HepG2 (cell line): ENCODE measurements around the gene RARS2. TPM values are rescaled to one million over a fixed set of nuclear protein-coding genes. Genes with fewer than 3 reads are reported as not detected.

Source experiments
- CBX1 ChIP-seq: IDR thresholded peaks from one replicate; pipeline ENCODE4 v1.6.1; 2016; ENCODE audit warnings: antibody characterized with exemption, low read depth
- CENPX ChIP-seq: sonication (generic); formaldehyde crosslinking; IDR thresholded peaks from 2 replicates; pipeline ENCODE4 v1.9.0; 2021; ENCODE audit warnings: mild to moderate bottlenecking, missing genetic modification reagents, moderate library complexity
- CREB1 ChIP-seq, 2 experiments: fragments of 450-650 bp in 1 of 2; IDR thresholded peaks; 2 replicates each; pipeline ENCODE4 v1.6.1; 2016 to 2017; ENCODE audit warnings: control low read depth in 1 of 2, mild to moderate bottlenecking in 1 of 2, missing compliant biosample characterization in 1 of 2, missing genetic modification characterization in 1 of 2
- FOXO4 ChIP-seq: sonication (generic); formaldehyde crosslinking; conservative IDR thresholded peaks from 2 replicates; pipeline ENCODE4 v1.8.1; 2023; ENCODE audit warnings: missing genetic modification reagents
- GABPA ChIP-seq, 2 experiments: IDR thresholded peaks; 2 replicates each; pipeline ENCODE4 v1.6.1; 2011 to 2016; ENCODE audit warnings: low read depth in 2 of 2, low read length in 1 of 2, missing biosample characterization in 1 of 2, missing genetic modification characterization in 1 of 2
- GATAD1 ChIP-seq: IDR thresholded peaks from 2 replicates; pipeline ENCODE4 v1.6.1; 2016; ENCODE audit warnings: missing genetic modification reagents, missing compliant biosample characterization
- HOXA5 ChIP-seq: sonication (generic); formaldehyde crosslinking; IDR thresholded peaks from 2 replicates; pipeline ENCODE4 v1.4.0; 2020; ENCODE audit warnings: missing genetic modification reagents
- KLF6 ChIP-seq: IDR thresholded peaks from 2 replicates; pipeline ENCODE4 v1.8.0; 2016; ENCODE audit warnings: missing biosample characterization, missing genetic modification reagents
- KMT2B ChIP-seq: IDR thresholded peaks from 2 replicates; pipeline ENCODE4 v1.6.1; 2016; ENCODE audit warnings: missing genetic modification reagents, missing compliant biosample characterization
- MAFK ChIP-seq, 2 experiments: IDR thresholded peaks in 1 of 2; conservative IDR thresholded peaks in 1 of 2; 2 replicates each; pipeline ENCODE4 v1.6.1; 2011; ENCODE audit warnings: improper control_type of control experiment in 2 of 2, low read length in 2 of 2
- MEF2D ChIP-seq: sonication (generic); formaldehyde crosslinking; IDR thresholded peaks from 2 replicates; pipeline ENCODE4 v1.5.1; 2020; ENCODE audit warnings: mild to moderate bottlenecking, missing genetic modification reagents
- MIER2 ChIP-seq: IDR thresholded peaks from 2 replicates; pipeline ENCODE4 v1.6.1; 2016; ENCODE audit warnings: missing biosample characterization, missing genetic modification reagents
- MLX ChIP-seq: IDR thresholded peaks from 2 replicates; pipeline ENCODE4 v1.6.1; 2016
- NAIF1 ChIP-seq: sonication (generic); formaldehyde crosslinking; IDR thresholded peaks from 2 replicates; pipeline ENCODE4 v1.5.0; 2020; ENCODE audit warnings: mild to moderate bottlenecking, missing genetic modification reagents, borderline replicate concordance
- NFRKB ChIP-seq: fragments of 450-650 bp; IDR thresholded peaks from 2 replicates; pipeline ENCODE4 v1.6.1; 2017
- NFYC ChIP-seq: IDR thresholded peaks from 2 replicates; pipeline ENCODE4 v1.6.1; 2016; ENCODE audit warnings: missing genetic modification reagents, missing compliant biosample characterization
- NR2C2 ChIP-seq: sonication (generic); formaldehyde crosslinking; IDR thresholded peaks from 2 replicates; pipeline ENCODE4 v1.4.0; 2020; ENCODE audit warnings: missing genetic modification reagents, mild to moderate bottlenecking, moderate library complexity, borderline replicate concordance
- RBM39 ChIP-seq: fragments of 200-400 bp; formaldehyde crosslinking; IDR thresholded peaks from one replicate; pipeline ENCODE4 v1.6.1; 2018; ENCODE audit warnings: antibody characterized with exemption, mild to moderate bottlenecking, low read depth, low read length; ENCODE audit not compliant: poor library complexity, severe bottlenecking
- RFXAP ChIP-seq: sonication (generic); formaldehyde crosslinking; IDR thresholded peaks from 2 replicates; pipeline ENCODE4 v1.4.0; 2020; ENCODE audit warnings: missing genetic modification reagents, borderline replicate concordance
- SKI ChIP-seq: fragments of 450-650 bp; IDR thresholded peaks from one replicate; pipeline ENCODE4 v1.6.1; 2018; ENCODE audit warnings: mild to moderate bottlenecking; ENCODE audit not compliant: partially characterized antibody
- SYNCRIP ChIP-seq: fragments of 200-400 bp; formaldehyde crosslinking; IDR thresholded peaks from 2 replicates; pipeline ENCODE4 v1.6.1; 2018; ENCODE audit warnings: mild to moderate bottlenecking, low read depth, low read length; ENCODE audit not compliant: insufficient read depth
- TRAFD1 ChIP-seq: sonication (generic); formaldehyde crosslinking; IDR thresholded peaks from 2 replicates; pipeline ENCODE4 v1.5.1; 2020; ENCODE audit warnings: missing genetic modification reagents, mild to moderate bottlenecking, borderline replicate concordance
- ZNF280D ChIP-seq: sonication (generic); formaldehyde crosslinking; IDR thresholded peaks from 2 replicates; pipeline ENCODE4 v1.5.1; 2020; ENCODE audit warnings: mild to moderate bottlenecking, missing genetic modification reagents
- ZNF777 ChIP-seq: sonication (generic); formaldehyde crosslinking; IDR thresholded peaks from 2 replicates; pipeline ENCODE4 v1.4.0; 2020; ENCODE audit warnings: missing genetic modification reagents
- polyA plus RNA-seq, 8 experiments: library from polyadenylated mRNA; depleted of rRNA in 3 of 8; stranded (reverse) in 7 of 8; unstranded in 1 of 8; fragments of >200 nt; fragmentation: Illumina TruSeq in 4 of 8; extraction: Trizol in 4 of 8; gene quantifications; 2 replicates each; pipeline versions ENCODE4 v1.2.1 to v1.2.3, GENCODE V29; 2011 to 2016; ENCODE audit warnings: low read depth in 4 of 8, missing spikeins in 1 of 8, mixed read lengths in 1 of 8; ENCODE audit not compliant: insufficient read depth in 1 of 8
- total RNA-seq, 5 experiments: library from RNA; depleted of rRNA; stranded (reverse); fragments of >200 nt; fragmentation: Illumina TruSeq; extraction: Trizol; gene quantifications; 2 replicates each; pipeline ENCODE4 v1.2.3, GENCODE V29; 2016; ENCODE audit warnings: low read depth in 1 of 5

The RARS2 gene
- total and polyA plus RNA-seq, 2 of the 13 experiments (the other 11 are each of a cell fraction or from before 2014, with no cell fraction given) = 23.4 to 80.1 TPM

GRCh38 chr6:87589693-87590416, at the start of gene RARS2, which contains the start of gene ORC3 (continued):
- TF ChIP-seq FOXO4 (0 out of 2 replicates have a peak, but pooled peaks have one; percentile 54), NR2C2 (CRISPR knock-in tag) (peak; percentile 99), KLF6 (CRISPR knock-in tag) (peak; percentile 87), GABPA (IDR thresholded peaks at IDR 0.05; ENCODE audit: low read depth, low read length) (peak; percentile 95), GABPA (CRISPR knock-in tag; IDR thresholded peaks at IDR 0.05; ENCODE audit: low read depth) (peak; percentile 99), ZNF777 (CRISPR knock-in tag) (0 out of 2 replicates have a peak, but pooled peaks have one; percentile 37), NAIF1 (CRISPR knock-in tag) (peak; percentile 77), GATAD1 (peak; percentile 96), MLX (CRISPR knock-in tag) (peak; percentile 57), NFRKB (no peak), SKI (peak; percentile 11), SYNCRIP (no peak), RFXAP (CRISPR knock-in tag) (peak; percentile 86; the same call in 1 of the 2 replicates), MAFK (conservative IDR thresholded peaks at IDR 0.05 in 1 of 2, IDR thresholded peaks at IDR 0.05 in 1 of 2; ENCODE audit: low read length in 2 of 2) (peak in 1 of 2 experiments; percentile 14; a peak in 1 of 4 replicates), NFYC (CRISPR knock-in tag) (peak; percentile 98), MIER2 (CRISPR knock-in tag) (peak; percentile 19; the same call in 1 of the 2 replicates), HOXA5 (peak; percentile 84), RBM39 (peak; percentile 81), CENPX (CRISPR knock-in tag) (no peak), KMT2B (CRISPR knock-in tag) (peak; percentile 98), TRAFD1 (CRISPR knock-in tag) (no peak), MEF2D (CRISPR knock-in tag) (peak; percentile 75), CBX1 (no peak), CREB1 (IDR thresholded peaks at IDR 0.05) (peak; percentile 66), CREB1 (CRISPR knock-in tag; IDR thresholded peaks at IDR 0.05) (peak; percentile 90), ZNF280D (CRISPR knock-in tag) (no peak)
